Peyer's patch (tissue), 4 donors: ENCODE data around the gene RAP1GAP.

Source experiments
- CTCF ChIP-seq, 6 experiments: fragments of 450-650 bp in 4 of 6; fragments of 200-600 bp in 2 of 6; sonication (generic) in 1 of 6; IDR thresholded peaks; one replicate each; pipeline ENCODE4 v1.5.1; 2017 to 2019; ENCODE audit warnings: antibody characterized with exemption in 6 of 6, mild to moderate bottlenecking in 3 of 6, moderate library complexity in 1 of 6
- POLR2A ChIP-seq, 2 donors: fragments of 450-650 bp; IDR thresholded peaks; one replicate each; pipeline ENCODE4 v1.5.1; 2017; ENCODE audit warnings: antibody characterized with exemption in 2 of 2, mild to moderate bottlenecking in 2 of 2, moderate library complexity in 2 of 2

- TF ChIP-seq CTCF (IDR thresholded peaks at IDR 0.05), result no peak
- no peak for TF ChIP-seq POLR2A (IDR thresholded peaks at IDR 0.05)
Measured at GRCh38 chr1:21637514-21637913, 31.6 kb downstream of the RAP1GAP start.
